HG02973 (cell line): ENCODE data around the gene SARS1.
"Not testable (repeated sequence)": the region's sequence is repeated elsewhere in the genome, so short reads cannot be mapped to it uniquely, and the experiment has no call there.

Experiments used
- ATAC-seq: cut with Tn5 transposase; IDR thresholded peaks from one replicate; pipeline ENCODE4 v1.9.1; 2021; ENCODE audit warnings: moderate library complexity; ENCODE audit not compliant: unreplicated experiment

SARS1 gene

DNA sequence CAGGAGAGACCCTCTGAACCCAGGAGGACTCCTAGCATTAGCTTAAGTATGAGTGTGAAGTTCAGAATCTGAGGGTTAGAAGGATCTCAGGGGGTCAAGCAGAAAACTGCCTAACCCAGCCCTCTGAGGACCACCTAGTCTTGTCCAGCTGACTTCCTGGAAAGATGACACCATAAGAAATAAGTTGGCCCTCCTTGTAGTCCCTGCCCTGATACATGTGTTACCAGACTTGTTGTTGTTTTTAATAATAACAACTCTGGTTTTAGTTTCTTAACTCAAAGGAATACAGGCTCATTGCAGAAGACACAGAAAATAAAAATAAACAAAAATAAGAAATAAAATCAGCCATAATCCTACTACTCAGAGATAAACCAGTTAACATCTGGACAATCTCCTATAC, 21.8 kb upstream of the SARS1 start:
- no peak for ATAC-seq

DNA sequence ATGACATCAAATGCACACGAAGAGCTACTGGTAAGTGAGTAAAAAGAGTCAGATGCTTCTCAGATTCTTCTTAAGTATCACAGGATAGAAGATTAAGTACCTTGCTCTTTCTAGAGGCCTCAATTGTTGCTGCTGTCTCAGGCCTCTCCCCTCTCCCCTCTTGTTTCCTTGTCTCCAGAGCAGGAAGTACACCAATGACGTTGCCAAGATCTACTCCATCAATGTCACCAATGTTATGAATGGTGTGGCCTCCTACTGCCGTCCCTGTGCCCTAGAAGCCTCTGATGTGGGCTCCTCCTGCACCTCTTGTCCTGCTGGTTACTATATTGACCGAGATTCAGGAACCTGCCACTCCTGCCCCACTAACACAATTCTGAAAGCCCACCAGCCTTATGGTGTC, 21.3 kb upstream of the SARS1 start:
- no peak for ATAC-seq

DNA sequence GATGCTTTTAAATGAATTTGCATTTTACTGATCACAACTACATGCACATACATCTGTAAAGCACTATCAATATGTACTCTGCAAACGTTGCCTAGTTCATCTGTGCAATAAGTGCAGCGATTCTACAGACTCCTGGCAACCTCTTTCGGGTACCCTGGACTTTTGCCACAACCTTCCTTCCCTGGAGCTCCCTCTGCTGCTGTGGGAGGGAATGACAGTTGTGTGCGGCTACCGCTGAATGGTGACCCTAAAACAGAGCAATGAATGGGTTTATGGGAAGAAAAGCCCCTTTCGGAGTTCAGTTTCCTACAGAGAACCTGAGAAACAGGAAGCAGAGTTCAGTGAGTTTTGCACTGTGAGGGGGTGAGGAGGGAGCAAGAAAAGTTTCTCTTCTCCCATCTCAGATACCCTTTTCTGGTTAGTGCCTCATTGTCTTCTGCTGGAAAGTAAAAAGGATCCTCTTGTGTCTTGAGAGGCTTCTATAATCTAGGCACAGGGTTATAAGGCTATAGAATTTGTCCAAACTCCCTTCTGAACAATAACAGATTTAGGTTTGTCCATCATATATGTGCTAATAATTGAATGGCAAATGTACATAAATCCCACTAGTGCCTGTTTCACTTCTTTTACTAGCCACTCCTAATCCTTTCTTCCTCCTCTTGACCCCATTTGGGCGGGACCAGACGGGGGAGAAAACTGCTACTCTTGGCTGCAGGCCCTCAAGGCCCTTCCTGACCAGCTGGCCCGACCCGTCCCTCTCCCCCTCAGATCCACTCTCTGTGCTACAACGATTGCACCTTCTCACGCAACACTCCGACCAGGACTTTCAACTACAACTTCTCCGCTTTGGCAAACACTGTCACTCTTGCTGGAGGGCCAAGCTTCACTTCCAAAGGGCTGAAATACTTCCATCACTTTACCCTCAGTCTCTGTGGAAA, 19.8 kb upstream of the SARS1 start:
- ATAC-seq = no peak

DNA sequence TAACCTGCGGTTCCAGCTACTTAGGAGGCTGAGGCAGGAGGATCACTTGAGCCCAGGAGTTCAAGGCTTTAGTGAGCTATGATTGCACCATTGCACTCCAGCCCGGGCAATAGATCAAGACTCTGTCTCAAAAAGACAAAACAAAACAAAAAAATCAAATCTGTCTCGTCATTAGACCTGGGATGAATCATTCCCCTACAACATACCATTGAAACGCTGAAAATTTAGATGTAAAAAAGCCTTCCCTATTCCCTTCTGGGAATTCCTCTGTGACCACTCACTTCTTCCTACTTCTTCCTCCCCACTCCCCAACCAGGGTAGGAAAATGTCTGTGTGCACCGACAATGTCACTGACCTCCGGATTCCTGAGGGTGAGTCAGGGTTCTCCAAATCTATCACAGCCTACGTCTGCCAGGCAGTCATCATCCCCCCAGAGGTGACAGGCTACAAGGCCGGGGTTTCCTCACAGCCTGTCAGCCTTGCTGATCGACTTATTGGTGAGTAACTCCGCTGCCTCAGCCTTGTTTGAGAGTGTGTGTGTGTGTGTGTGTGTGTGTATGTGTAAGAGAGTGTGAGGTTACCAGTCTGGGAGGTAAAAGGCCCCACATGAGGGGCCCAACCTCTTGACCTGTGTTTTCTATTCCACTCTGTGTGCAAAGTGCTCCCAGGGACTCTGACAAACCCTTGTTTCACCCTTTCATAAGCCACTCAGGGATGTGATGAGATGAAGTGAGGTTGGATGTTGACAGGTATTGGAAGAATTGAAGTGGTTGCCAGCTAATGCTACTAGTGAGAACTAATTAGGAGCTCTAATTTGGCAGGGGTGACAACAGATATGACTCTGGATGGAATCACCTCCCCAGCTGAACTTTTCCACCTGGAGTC, 16.3 kb upstream of the SARS1 start:
- ATAC-seq = no peak

DNA sequence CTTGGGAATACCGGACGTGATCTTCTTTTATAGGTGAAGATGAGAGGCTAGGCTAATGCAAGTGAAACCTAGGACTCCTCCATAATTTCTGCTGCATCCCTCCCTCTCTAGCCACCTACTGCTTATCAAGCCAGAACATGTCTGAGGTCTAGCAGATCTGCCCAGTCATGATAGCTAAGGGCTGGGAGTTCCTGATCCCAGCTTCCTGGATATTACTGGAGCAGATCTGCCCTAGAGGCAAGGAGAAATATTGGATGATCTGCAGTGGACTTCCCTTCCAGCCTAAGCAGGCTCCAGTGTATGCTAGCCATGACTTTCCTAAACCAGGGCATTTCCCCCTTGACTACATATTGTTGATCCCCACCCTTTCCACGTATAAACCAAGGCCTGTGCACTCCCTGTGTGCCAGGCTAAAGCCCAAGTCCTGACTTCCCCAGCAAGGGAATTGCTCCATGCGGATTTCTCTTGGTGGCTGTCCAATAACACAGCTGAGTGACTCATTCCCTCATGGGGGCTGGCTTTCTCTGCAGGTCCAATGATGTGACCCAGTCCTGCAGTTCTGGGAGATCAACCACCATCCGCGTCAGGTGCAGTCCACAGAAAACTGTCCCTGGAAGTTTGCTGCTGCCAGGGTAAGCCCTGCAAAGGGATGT, 15.5 kb upstream of the SARS1 start:
- no peak for ATAC-seq

DNA sequence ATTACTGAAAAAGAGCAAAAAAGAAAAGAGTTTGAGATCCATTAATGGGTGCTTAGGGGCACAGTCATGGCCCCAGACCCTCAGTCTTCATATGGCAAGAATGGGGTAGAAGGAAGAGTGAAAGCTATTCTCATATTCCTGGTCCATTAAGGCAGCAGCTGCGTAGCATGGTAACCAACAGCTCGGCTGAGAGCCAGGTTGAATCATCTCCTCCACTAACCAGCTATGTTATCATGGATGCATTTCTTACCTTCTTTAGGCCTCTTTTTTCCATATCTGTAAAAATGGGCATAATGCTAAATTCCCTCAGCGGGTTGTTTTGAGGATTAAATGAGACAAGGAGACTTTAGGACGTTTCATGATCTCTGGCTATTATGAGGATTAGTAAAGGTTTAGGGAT, 15.0 kb upstream of the SARS1 start:
- ATAC-seq = no peak

DNA sequence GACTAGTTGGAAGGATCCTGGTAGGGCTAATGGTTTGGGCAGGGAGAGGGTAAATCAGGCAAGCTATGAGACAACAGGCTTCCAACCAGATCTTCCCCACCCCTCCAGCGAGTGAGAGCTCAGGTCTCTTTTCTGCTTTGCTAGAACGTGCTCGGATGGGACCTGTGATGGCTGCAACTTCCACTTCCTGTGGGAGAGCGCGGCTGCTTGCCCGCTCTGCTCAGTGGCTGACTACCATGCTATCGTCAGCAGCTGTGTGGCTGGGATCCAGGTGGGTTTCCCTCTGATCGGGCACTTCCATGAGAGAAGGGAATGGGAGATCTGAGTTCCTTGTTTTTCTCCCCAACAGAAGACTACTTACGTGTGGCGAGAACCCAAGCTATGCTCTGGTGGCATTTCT, 14.0 kb upstream of the SARS1 start:
- ATAC-seq = no peak

DNA sequence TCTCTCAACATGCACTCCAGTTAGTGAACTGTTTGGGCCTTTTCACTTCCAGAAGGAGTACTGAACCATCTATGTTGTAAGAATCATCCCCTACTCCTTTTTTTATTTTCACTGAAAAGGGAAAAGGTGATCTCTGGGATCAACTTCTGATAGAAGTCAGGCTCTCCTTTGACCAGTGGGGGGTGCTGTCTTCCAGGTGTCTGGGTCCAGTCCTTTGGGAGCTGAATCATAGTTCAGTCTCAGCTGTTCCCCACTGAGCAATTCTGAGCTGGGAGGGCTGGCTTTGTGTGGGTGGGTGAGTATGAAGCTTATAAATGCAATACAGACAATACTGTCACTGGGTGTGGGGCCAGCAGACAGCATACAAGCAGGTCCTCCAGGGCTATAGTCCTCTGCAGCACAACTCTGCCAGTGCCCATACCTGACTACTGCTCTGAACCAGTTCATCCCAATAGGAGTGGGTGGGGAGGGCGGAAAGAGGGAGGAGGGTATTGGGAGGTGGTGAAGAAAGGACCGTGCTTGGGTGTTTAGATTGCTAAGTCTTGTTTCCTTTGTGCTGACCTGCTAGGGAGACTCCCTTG, 12.5 kb upstream of the SARS1 start:
- ATAC-seq = no peak

DNA sequence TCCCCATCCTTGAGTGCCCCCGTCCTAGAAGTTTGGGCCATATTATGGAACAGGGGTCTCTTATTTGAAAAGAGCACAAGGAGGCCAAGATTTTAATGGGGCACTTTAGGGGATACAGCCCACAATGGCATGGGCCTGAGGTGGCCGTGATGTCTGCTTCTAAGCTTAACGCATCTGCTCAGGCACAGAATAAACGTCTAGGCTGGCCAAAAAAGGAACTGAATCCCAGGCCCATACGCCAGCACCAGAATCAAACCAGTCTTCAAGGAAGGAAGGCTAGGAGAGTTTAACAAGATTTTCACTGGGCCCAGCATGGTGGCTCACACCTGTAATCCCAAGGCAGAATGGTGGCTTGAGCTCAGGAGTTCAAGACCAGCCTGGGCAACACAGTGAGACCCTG, 9.2 kb upstream of the SARS1 start:
- no peak for ATAC-seq

DNA sequence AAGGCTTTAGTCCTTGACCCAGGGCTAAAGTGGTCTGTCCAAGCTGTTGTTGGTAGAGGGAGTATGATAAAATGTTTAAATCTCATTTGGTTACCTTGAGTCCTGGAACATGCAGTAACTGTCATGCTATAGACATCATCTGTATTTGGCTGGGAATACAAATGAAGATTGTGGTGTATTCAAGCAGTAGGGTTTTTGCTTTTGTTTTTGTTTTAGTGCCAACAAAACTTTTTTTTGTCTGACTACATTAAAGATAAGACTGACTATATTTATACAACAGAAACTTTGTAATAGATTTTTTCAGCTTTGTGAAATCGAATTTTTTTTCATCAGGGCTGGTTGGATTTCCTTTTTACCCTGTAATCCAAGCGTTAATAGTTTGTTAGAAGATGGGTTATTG, 7.4 kb upstream of the SARS1 start:
- no peak for ATAC-seq

DNA sequence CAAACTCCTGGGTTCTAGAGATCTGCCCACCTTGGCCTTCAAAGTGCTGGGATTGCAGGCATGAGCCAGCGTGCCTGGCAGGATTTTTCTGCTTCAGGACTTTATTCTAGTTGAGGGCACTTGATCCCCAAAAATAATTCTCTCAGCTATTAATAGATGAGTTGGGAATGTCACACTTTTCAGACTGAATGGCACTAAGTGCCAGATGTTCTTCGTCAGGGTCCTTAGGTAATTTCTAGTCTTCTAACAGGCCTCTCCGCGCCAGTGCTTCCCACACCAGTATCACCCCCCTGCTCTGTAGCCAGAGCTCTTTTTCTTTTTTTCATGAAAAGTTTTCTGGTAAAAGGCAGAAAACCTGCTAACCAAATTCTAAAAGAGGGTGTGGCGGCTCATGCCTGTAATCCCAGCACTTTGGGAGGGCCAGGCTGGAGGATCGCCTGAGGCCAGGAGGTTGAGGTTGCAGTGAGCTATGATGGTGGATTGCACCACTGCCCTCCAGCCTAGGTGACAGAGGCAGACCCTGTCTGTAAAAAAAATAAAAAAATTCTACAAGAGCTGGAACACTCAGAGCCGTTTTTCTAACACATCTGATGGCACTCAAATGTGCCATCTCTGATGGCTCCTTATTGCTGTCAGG, 6.1 kb upstream of the SARS1 start:
- no peak for ATAC-seq

DNA sequence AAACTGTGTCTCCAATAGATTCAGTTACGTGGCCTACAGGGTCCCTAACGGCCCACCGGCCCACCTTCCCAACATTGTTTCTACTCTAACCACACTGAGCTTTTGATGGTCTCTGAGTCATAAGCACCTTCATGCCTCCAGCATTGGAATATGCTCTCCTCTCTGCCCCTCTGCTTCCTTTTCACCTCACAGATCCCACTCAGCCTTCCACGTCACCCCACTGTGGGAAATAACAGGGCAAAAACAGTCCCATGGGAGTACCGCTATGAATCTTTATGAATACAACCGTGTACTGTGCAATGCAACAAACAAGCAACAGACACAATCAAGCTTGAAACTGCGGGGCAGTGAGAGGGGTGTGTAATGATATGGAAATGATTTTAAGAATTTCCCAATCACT, 5.3 kb upstream of the SARS1 start:
- ATAC-seq = no peak

DNA sequence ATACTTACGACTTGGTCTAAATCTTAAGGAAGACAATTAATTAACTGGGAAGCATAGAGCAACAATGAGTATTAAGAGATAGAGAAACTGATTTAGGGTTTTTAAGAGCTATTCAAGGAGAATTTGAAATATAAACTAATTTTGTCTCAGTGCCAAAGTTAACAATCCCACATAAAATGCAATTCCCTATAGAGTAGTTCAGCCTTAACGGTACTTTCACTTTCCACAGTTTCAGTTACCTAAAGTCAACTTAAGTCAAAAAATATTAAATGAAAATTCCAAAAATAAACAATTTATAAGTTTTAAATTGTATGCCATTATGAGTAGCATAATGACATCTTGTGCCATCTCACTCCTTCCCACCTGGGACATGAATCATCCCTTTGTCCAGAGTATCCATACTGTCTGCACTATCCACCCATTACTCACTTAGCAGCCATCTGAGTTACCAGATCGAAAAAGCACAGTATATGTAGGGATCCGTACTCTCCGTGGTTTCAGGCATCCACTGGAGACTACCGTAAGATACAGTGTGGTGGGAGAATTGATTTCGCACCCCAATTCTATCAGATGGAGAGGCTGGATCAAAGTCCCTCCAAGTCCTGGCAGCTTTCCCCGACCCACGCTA, 4.8 kb upstream of the SARS1 start:
- no peak for ATAC-seq

DNA sequence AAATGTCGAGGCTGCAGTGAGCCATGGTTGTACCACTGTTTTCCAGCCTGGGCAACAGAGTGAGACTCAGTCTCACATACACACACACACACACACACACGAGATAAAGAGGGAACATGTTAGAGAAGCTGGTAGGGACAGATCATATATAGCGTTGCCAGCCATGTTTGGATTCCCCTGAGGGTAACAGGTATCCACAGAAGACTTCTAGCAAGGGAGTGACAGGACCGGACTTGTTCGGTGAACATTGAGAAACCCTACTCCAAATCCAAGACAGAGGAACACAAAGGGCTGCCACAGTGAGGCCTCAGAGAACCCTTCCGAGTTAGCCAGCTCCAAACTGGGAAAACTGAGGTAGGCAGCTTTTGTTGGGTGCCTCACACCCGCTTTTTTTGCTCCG, 3.7 kb upstream of the SARS1 start:
- no peak for ATAC-seq

DNA sequence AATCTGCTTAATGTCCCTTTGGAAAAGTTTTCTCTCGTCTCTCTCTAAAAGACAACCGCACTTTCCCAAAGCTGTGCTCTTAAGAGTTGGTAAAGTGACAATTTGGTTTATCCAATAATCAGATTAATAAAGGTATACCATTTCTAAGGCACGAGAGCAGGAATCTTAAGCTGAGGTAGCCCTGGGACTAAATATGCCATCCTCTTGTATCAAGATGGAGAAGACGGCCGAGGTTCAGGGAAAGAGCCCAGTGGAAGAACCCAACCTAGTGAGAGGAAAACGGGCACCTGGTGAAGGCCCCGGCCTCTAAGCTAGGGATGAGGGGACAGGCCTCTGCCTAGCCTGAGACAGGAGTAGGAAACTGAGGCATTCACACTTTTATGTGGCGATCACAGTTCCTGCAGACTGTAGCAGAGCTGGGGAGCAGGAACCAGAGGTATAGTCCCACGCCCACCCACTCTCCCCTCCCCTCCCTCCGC, 334 bp upstream of the SARS1 start:
- ATAC-seq = peak; percentile 20

DNA sequence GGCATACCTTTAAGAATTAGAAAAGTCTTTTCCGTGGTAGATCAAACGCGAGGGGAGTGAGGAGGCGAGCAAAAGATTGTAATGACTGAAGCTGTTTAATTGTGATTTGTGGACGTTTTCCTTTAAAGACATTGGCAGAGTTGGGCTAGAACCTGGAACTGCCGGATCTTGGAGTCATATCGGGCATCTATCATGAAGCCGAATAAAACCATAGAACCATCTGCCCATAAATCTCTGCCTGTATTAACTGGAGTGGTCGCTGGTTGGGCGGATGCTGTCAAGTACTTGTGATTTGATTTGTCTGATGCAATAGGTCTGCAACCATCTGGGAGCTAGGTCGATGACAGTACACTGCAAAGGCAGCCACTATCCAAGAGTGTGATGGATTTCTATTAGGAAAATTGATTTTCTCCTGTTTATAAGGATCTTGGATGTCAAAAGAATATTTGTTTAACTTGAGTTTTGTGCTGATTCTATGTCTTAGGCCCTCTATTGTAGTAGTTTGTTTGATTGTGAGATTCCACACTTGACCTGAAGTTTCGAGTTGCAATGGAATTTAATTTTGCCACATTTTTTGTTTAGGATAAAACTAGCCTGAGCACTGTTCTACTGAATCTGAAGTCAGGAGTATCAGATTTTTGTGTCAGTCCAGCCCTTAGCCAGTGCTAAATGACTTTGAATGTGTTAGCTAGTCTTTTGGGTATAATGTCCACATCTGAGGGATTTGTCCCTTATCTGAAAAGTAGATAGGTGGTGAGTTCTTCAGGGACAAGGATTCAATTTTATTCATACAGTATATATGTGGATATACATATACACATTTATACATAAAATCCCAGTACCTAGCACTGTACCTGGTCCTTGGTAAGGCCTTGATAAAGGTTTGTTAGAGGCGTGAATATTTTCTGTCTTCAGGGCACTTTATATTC, 1.2 kb downstream of the SARS1 start:
- peak; percentile 40 for ATAC-seq

DNA sequence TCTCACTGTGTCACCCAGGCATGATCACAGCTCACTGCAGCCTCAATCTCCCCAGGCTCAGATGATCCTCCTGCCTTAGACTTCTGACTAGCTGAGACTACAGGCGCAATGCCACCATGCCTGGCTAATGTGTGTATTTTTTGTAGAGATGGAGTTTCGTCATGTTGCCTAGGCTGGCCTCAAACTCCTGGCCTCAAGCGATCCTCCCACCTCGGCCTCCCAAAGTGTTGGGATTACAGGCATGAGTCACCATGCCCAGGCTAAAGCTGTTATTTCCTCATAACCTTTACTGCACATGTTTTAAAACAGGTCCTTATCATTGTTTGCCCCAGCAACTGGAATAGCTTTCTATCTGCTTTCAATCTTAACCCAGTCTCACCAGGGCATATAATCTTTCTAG, 2.9 kb downstream of the SARS1 start:
- no peak for ATAC-seq

DNA sequence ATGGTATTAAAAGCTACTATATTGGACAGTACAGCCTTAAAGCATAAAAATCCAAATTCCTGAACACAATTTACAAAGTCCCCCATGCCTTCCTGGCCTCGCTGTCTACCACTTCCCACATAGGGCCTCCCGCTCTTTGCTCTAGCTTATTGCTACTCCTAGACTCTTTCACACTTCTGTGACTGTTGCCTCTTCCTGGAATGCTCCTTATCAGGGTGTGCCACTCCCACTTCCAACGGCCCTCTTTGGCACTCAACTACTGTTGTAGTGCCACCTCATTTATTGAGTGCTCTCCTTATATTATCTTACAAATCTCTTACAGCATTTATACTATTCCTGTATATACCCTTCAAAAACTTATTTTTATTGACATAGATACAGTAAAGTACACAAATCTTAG, 4.8 kb downstream of the SARS1 start:
- ATAC-seq = no peak

DNA sequence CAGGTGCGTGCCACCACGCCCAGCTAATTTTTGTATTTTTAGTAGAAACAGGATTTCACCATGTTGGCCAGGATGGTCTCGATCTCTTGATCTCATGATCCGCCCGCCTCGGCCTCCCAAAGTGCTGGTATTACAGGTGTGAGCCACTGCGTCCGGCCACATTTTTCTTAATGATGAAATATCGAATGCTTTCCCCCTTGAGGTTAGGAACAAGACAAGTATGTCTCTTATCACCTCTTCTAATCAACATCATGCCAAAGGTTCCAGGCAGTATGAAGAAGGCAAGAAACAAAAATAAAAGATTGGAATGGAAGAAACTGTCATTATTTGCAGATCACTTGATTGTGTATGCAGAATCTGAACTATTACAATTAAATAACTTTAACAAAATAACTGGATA, 7.5 kb downstream of the SARS1 start:
- ATAC-seq = not testable (repeated sequence)
